OCI-LY3 (cell line): ENCODE data around the gene GABRB3.

ENCODE experiments used
- H2AFZ ChIP-seq: fragments of 200-600, 300-600 bp; shearing (Covaris generic); 2 replicates; pipeline ENCODE4 v1.6.0; 2014; ENCODE audit warnings: antibody characterized with exemption, low read depth, low read length
- H3K27ac ChIP-seq: fragments of 200-600, 300-600 bp; sonication (generic); 2 replicates; pipeline ENCODE4 v1.5.1; 2014; ENCODE audit warnings: mild to moderate bottlenecking, low read length, moderate library complexity, mixed read lengths
- H3K27me3 ChIP-seq: fragments of 200-600, 300-600 bp; sonication (generic); 2 replicates; pipeline ENCODE4 v1.6.1; 2014; ENCODE audit warnings: low read depth, low read length, mixed read lengths
- H3K36me3 ChIP-seq: fragments of 200-600, 300-600 bp; sonication (generic); replicated peaks from 2 replicates; pipeline ENCODE3; 2014; ENCODE audit warnings: low read depth, low read length, mixed read lengths
- H3K4me1 ChIP-seq: fragments of 300-600, 200-600 bp; sonication (generic); 2 replicates; pipeline ENCODE4 v1.6.1; 2014; ENCODE audit warnings: low read length, mixed read lengths
- H3K4me2 ChIP-seq: fragments of 200-600, 300-600 bp; sonication (generic); 2 replicates; pipeline ENCODE4 v1.6.1; 2014; ENCODE audit warnings: low read length, mixed read lengths
- H3K4me3 ChIP-seq: fragments of 300-600, 200-600 bp; sonication (generic); 2 replicates; pipeline ENCODE4 v1.5.1; 2014; ENCODE audit warnings: antibody characterized with exemption, mild to moderate bottlenecking, low read length, moderate library complexity
- H3K79me2 ChIP-seq: fragments of 300-600, 200-600 bp; shearing (Covaris generic); 2 replicates; pipeline ENCODE4 v1.6.1; 2014; ENCODE audit warnings: mild to moderate bottlenecking, low read length, mixed read lengths
- H3K9ac ChIP-seq: fragments of 300-600, 200-600 bp; shearing (Covaris generic); 2 replicates; pipeline ENCODE4 v1.6.0; 2014; ENCODE audit warnings: mild to moderate bottlenecking, low read length, moderate library complexity
- H3K9me3 ChIP-seq: fragments of 200-600, 300-600 bp; shearing (Covaris generic); 2 replicates; pipeline ENCODE4 v1.6.1; 2014; ENCODE audit warnings: low read length, mixed read lengths; ENCODE audit not compliant: insufficient read depth
- H4K20me1 ChIP-seq: fragments of 200-600, 300-600 bp; sonication (generic); 2 replicates; pipeline ENCODE4 v1.6.1; 2016; ENCODE audit warnings: low read length, mixed read lengths; ENCODE audit not compliant: insufficient read depth
- EZH2phosphoT487 ChIP-seq: fragments of 200-600 bp; shearing (Covaris generic); IDR thresholded peaks from 2 replicates; pipeline ENCODE4 v1.6.1; 2018; ENCODE audit warnings: antibody characterized with exemption, mixed run types, low read depth
- TF ChIP-seq, protein P1 (sequence below): fragments of 200-600, 300-600 bp; sonication (generic); IDR thresholded peaks from 2 replicates; pipeline ENCODE4 v1.5.1; 2014; ENCODE audit warnings: antibody characterized with exemption, low read length, low read depth

The GABRB3 gene

GRCh38 chr15:26670116-26670515, 102.8 kb downstream of the GABRB3 start:
- Histone ChIP-seq H3K27ac (no peak overlapping the region), H4K20me1 (no peaks in the 10 kb centered on the region), H3K4me2 (no peak overlapping the region), H3K4me3 (no peak overlapping the region), H3K36me3 (no peaks in the 10 kb centered on the region), H3K4me1 (no peaks in the 10 kb centered on the region), H2AFZ (no peak overlapping the region), H3K79me2 (no peaks in the 10 kb centered on the region), H3K27me3 (no peaks in the 10 kb centered on the region), H3K9me3 (no peaks in the 10 kb centered on the region), H3K9ac (no peak overlapping the region)
- TF ChIP-seq, protein P1, sequence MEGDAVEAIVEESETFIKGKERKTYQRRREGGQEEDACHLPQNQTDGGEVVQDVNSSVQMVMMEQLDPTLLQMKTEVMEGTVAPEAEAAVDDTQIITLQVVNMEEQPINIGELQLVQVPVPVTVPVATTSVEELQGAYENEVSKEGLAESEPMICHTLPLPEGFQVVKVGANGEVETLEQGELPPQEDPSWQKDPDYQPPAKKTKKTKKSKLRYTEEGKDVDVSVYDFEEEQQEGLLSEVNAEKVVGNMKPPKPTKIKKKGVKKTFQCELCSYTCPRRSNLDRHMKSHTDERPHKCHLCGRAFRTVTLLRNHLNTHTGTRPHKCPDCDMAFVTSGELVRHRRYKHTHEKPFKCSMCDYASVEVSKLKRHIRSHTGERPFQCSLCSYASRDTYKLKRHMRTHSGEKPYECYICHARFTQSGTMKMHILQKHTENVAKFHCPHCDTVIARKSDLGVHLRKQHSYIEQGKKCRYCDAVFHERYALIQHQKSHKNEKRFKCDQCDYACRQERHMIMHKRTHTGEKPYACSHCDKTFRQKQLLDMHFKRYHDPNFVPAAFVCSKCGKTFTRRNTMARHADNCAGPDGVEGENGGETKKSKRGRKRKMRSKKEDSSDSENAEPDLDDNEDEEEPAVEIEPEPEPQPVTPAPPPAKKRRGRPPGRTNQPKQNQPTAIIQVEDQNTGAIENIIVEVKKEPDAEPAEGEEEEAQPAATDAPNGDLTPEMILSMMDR = no peak
- no peak for TF ChIP-seq EZH2phosphoT487

DNA sequence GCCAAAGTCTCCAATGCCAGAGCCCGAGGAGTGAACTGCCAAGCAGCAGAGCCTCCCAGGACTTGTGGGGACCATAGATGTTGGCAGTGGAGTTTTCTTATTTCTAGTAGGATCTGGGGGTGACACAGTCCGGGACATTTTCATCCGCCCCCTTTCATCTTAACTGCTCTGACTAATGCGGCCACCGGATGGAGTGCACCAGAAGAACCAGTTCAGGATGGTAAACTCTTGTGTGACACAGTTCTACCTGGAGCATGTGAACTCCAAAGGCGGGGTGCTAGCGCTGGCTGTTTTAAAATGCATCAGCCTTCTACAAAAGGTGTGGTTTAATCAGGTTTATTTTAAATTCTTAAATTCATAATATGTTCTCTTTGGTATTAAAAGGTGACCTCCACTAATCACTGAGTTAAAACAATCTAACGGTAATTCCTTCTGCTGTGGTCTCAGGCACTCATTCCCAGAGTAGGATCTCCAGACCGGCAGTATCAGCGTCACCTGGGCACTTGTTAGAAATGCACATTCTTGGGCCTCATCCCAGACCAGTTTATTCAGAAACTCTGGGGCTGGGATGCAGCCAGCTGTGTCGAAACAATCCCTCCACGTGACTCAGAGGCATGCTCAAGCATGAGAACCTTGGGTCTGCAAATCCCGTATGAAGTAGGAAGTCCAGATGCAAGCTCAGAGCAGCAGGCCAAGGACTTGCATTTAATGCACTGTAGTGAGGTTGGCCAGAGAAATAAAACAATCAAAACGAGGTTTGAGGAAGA, 105.5 kb downstream of the GABRB3 start:
- Histone ChIP-seq H3K27ac (no peak overlapping the region), H3K36me3 (no peaks in the 10 kb centered on the region), H3K4me1 (no peaks in the 10 kb centered on the region), H3K9me3 (no peaks in the 10 kb centered on the region), H3K79me2 (no peaks in the 10 kb centered on the region), H4K20me1 (no peaks in the 10 kb centered on the region), H2AFZ (no peak overlapping the region), H3K4me2 (no peak overlapping the region), H3K27me3 (no peaks in the 10 kb centered on the region), H3K4me3 (no peak overlapping the region), H3K9ac (no peak overlapping the region)
- TF ChIP-seq, protein P1 = no peak
- TF ChIP-seq EZH2phosphoT487 = no peak

GRCh38 chr15:26665957-26666791, 106.7 kb downstream of the GABRB3 start:
- Histone ChIP-seq H3K36me3 (no peaks in the 10 kb centered on the region), H3K27ac (no peak overlapping the region), H3K9ac (no peak overlapping the region), H3K4me2 (no peak overlapping the region), H3K4me1 (no peaks in the 10 kb centered on the region), H3K9me3 (no peaks in the 10 kb centered on the region), H2AFZ (no peak overlapping the region), H3K4me3 (no peak overlapping the region), H4K20me1 (no peaks in the 10 kb centered on the region), H3K79me2 (no peaks in the 10 kb centered on the region), H3K27me3 (no peaks in the 10 kb centered on the region)
- TF ChIP-seq EZH2phosphoT487 = no peak

- Histone ChIP-seq H2AFZ (no peak overlapping the region), H3K9me3 (no peaks in the 10 kb centered on the region), H3K27ac (no peak overlapping the region), H3K36me3 (no peaks in the 10 kb centered on the region), H4K20me1 (no peaks in the 10 kb centered on the region), H3K9ac (no peak overlapping the region), H3K27me3 (no peaks in the 10 kb centered on the region), H3K4me3 (no peak overlapping the region), H3K79me2 (no peaks in the 10 kb centered on the region), H3K4me2 (no peak overlapping the region), H3K4me1 (no peaks in the 10 kb centered on the region)
- no peak for TF ChIP-seq EZH2phosphoT487
- TF ChIP-seq, protein P1 = no peak
Measured at GRCh38 chr15:26662283-26662682, 110.6 kb downstream of the GABRB3 start.
